Measurements from ENCODE around the gene CHN2.

CHN2 gene

DNA sequence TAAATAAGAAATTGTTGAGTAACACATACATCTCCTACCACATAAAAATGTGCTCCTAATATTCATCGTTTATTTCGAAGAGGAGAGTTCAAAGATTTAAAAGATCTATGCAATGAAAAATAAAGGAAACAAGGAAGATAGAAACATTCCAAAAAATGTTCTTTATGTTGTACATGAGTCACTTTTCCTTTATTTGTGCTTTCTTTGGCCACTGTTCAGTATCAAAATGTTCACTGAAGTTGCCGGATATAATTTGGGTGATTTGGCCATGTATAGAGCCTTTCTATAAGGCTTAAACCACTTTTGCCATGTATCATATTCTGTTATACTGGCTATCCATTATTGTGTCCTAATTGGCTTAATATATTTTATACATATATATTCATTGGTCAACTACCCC, 306.1 kb downstream of the CHN2 start:
- H4K20me1 ChIP-seq (ENCODE audit: low read depth, low read length): no peaks in the 10 kb centered on the region
- H3K4me2 ChIP-seq (ENCODE audit: low read depth, low read length, poor library complexity, severe bottlenecking): no peak overlapping the region
- no peaks in the 10 kb centered on the region for H3K9me3 ChIP-seq (ENCODE audit: insufficient read depth, low read length)
- no peaks in the 10 kb centered on the region for H3K27me3 ChIP-seq (ENCODE audit: low read length)
- H3K36me3 ChIP-seq (ENCODE audit: low read length): no peaks in the 10 kb centered on the region
- no peaks in the 10 kb centered on the region for H3F3A ChIP-seq (ENCODE audit: insufficient read depth)
- TF ChIP-seq, protein P1, sequence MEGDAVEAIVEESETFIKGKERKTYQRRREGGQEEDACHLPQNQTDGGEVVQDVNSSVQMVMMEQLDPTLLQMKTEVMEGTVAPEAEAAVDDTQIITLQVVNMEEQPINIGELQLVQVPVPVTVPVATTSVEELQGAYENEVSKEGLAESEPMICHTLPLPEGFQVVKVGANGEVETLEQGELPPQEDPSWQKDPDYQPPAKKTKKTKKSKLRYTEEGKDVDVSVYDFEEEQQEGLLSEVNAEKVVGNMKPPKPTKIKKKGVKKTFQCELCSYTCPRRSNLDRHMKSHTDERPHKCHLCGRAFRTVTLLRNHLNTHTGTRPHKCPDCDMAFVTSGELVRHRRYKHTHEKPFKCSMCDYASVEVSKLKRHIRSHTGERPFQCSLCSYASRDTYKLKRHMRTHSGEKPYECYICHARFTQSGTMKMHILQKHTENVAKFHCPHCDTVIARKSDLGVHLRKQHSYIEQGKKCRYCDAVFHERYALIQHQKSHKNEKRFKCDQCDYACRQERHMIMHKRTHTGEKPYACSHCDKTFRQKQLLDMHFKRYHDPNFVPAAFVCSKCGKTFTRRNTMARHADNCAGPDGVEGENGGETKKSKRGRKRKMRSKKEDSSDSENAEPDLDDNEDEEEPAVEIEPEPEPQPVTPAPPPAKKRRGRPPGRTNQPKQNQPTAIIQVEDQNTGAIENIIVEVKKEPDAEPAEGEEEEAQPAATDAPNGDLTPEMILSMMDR (IDR thresholded peaks at IDR 0.05; ENCODE audit: insufficient read depth, low read length, poor library complexity, severe bottlenecking): no peak
- no peak for TF ChIP-seq EZH2phosphoT487 (conservative IDR thresholded peaks at IDR 0.05; ENCODE audit: low read length)
- no peak overlapping the region for H3K9ac ChIP-seq (ENCODE audit: low read length)
- H3K4me3 ChIP-seq (ENCODE audit: insufficient read depth, low read length, poor library complexity, severe bottlenecking): no peak overlapping the region
- H2AFZ ChIP-seq (ENCODE audit: low read depth, low read length, severe bottlenecking): no peak overlapping the region
- no peaks in the 10 kb centered on the region for H3K9me2 ChIP-seq (replicated peaks; ENCODE audit: insufficient read depth, low read length)
- no peaks in the 10 kb centered on the region for H3K79me2 ChIP-seq (ENCODE audit: insufficient read depth, low read length)
- no peak overlapping the region for H3K27ac ChIP-seq (ENCODE audit: low read depth, low read length)

DNA sequence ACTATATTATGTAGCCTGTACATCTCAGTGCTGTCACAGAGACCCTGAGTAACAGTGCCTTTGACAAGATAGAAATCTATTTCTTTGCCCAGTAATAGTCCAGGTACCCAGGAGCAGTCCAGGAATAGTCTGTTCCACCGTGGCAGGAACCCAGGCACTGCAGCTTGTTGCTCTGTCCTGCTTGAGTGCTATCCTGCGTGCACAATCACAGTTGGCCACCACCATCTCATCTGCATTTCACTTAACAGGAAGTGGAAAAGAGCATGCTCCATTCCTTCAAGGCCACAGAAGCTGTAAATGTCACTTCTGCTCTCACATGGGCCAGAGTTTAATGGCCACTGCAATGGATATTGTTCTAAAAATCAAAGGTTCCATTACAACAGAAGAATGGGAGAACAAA, 307.6 kb downstream of the CHN2 start:
- Histone ChIP-seq H3K9me2 (replicated peaks; ENCODE audit: insufficient read depth, low read length) (no peaks in the 10 kb centered on the region), H3K27me3 (ENCODE audit: low read length) (no peaks in the 10 kb centered on the region), H3F3A (ENCODE audit: insufficient read depth) (no peaks in the 10 kb centered on the region), H3K79me2 (ENCODE audit: insufficient read depth, low read length) (no peaks in the 10 kb centered on the region), H2AFZ (ENCODE audit: low read depth, low read length, severe bottlenecking) (peak overlapping the region; percentile 8), H3K9ac (ENCODE audit: low read length) (no peak overlapping the region), H4K20me1 (ENCODE audit: low read depth, low read length) (no peaks in the 10 kb centered on the region), H3K9me3 (ENCODE audit: insufficient read depth, low read length) (no peaks in the 10 kb centered on the region), H3K4me2 (ENCODE audit: low read depth, low read length, poor library complexity, severe bottlenecking) (no peak overlapping the region), H3K4me3 (ENCODE audit: insufficient read depth, low read length, poor library complexity, severe bottlenecking) (no peak overlapping the region), H3K27ac (ENCODE audit: low read depth, low read length) (no peak overlapping the region), H3K36me3 (ENCODE audit: low read length) (no peaks in the 10 kb centered on the region)
- no peak for TF ChIP-seq EZH2phosphoT487 (conservative IDR thresholded peaks at IDR 0.05; ENCODE audit: low read length)
- TF ChIP-seq, protein P1 (IDR thresholded peaks at IDR 0.05; ENCODE audit: insufficient read depth, low read length, poor library complexity, severe bottlenecking): no peak

DNA sequence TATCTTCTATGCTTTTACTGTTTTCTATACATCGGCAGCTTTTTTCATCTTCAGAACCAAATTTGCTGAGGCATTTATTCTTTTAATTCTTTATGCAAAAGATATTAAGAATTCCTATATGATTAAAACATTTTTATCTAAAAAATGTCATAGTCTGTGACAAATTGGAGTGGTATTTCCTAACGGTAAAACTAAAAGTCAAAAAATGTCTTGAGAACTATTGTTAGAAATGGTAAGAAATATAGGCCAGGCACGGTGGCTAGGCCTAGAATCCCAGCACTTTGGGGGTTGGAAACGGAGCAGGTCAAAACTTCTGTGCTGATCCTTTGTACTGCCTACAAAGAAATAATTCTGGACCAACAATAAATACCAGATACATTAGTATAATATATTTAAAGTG, 311.4 kb downstream of the CHN2 start:
- H3K79me2 ChIP-seq (ENCODE audit: insufficient read depth, low read length): no peaks in the 10 kb centered on the region
- H3F3A ChIP-seq (ENCODE audit: insufficient read depth): no peaks in the 10 kb centered on the region
- no peak for TF ChIP-seq EZH2phosphoT487 (conservative IDR thresholded peaks at IDR 0.05; ENCODE audit: low read length)
- TF ChIP-seq, protein P1 (IDR thresholded peaks at IDR 0.05; ENCODE audit: insufficient read depth, low read length, poor library complexity, severe bottlenecking): no peak
- no peaks in the 10 kb centered on the region for H3K36me3 ChIP-seq (ENCODE audit: low read length)
- no peak overlapping the region for H3K4me2 ChIP-seq (ENCODE audit: low read depth, low read length, poor library complexity, severe bottlenecking)
- H3K9me2 ChIP-seq (replicated peaks; ENCODE audit: insufficient read depth, low read length): no peaks in the 10 kb centered on the region
- H3K27me3 ChIP-seq (ENCODE audit: low read length): no peaks in the 10 kb centered on the region
- no peak overlapping the region for H3K4me3 ChIP-seq (ENCODE audit: insufficient read depth, low read length, poor library complexity, severe bottlenecking)
- H3K9ac ChIP-seq (ENCODE audit: low read length): no peak overlapping the region
- H3K27ac ChIP-seq (ENCODE audit: low read depth, low read length): no peak overlapping the region
- H4K20me1 ChIP-seq (ENCODE audit: low read depth, low read length): no peaks in the 10 kb centered on the region
- no peaks in the 10 kb centered on the region for H3K9me3 ChIP-seq (ENCODE audit: insufficient read depth, low read length)
- H2AFZ ChIP-seq (ENCODE audit: low read depth, low read length, severe bottlenecking): no peak overlapping the region
